ENCODE results near the gene KIR2DL1.
"Not testable (repeated sequence)": the region's sequence is repeated elsewhere in the genome, so short reads cannot be mapped to it uniquely, and the experiment has no call there.

DNA sequence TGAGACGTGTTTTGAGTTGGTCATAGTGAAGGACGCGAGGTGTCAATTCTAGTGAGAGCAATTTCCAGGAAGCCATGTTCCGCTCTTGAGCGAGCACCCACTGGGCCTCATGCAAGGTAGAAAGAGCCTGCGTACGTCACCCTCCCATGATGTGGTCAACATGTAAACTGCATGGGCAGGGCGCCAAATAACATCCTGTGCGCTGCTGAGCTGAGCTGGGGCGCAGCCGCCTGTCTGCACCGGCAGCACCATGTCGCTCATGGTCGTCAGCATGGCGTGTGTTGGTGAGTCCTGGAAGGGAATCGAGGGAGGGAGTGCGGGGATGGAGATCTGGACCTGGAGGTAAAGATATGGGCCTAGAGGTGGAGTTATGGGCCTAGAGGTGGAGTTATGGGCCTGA is 46.7 kb downstream of the KIR2DL1 start, which contains the start of gene KIR3DL1:
- TF ChIP-seq, protein P1, sequence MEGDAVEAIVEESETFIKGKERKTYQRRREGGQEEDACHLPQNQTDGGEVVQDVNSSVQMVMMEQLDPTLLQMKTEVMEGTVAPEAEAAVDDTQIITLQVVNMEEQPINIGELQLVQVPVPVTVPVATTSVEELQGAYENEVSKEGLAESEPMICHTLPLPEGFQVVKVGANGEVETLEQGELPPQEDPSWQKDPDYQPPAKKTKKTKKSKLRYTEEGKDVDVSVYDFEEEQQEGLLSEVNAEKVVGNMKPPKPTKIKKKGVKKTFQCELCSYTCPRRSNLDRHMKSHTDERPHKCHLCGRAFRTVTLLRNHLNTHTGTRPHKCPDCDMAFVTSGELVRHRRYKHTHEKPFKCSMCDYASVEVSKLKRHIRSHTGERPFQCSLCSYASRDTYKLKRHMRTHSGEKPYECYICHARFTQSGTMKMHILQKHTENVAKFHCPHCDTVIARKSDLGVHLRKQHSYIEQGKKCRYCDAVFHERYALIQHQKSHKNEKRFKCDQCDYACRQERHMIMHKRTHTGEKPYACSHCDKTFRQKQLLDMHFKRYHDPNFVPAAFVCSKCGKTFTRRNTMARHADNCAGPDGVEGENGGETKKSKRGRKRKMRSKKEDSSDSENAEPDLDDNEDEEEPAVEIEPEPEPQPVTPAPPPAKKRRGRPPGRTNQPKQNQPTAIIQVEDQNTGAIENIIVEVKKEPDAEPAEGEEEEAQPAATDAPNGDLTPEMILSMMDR (IDR thresholded peaks at IDR 0.05 in 2 of 3, conservative IDR thresholded peaks at IDR 0.05 in 1 of 3; ENCODE audit: control insufficient read depth in 2 of 3, extremely low read depth in 1 of 3, insufficient read depth in 1 of 3, low read depth in 3 of 3, low read length in 3 of 3) = not testable (repeated sequence)
- not testable (repeated sequence) for TF ChIP-seq TAF1 (IDR thresholded peaks at IDR 0.05; ENCODE audit: borderline replicate concordance, low read depth, low read length); MYC (IDR thresholded peaks at IDR 0.05; ENCODE audit: insufficient read depth, insufficient read length, insufficient replicate concordance, low read length, severe bottlenecking); RBBP5 (conservative IDR thresholded peaks at IDR 0.05)
